Activated CD4-positive, alpha-beta T cell treated with anti-CD3 and anti-CD28 coated beads for 36 hours (primary cell): Measurements from ENCODE around the gene DTHD1. TPM values are rescaled to one million over a fixed set of nuclear protein-coding genes. Genes with fewer than 3 reads are reported as not detected.

Experiments
- ATAC-seq: fragments of 200-7000 bp; cut with Tn5 transposase; one replicate; pipeline ENCODE4 v1.10.0; 2021; ENCODE audit warnings: mild to moderate bottlenecking, moderate library complexity
- CTCF ChIA-PET: fragments of 350-600 bp; sonication (Branson Sonifier 250); formaldehyde crosslinking; loops from one replicate; lab custom pipeline; 2021; ENCODE audit warnings: antibody characterized with exemption; lab: Charles Lee
- POLR2A ChIA-PET: fragments of 350-600 bp; sonication (Branson Sonifier 250); formaldehyde crosslinking; loops from one replicate; lab custom pipeline; 2021; ENCODE audit warnings: antibody characterized with exemption, inconsistent platforms; lab: Charles Lee
- DNase-seq: peaks from one replicate; pipeline ENCODE4 v3.0.0-alpha.2; 2020
- H3K27ac Mint-ChIP-seq: one replicate; pipeline ENCODE4 v1.8.0; 2021; ENCODE audit warnings: mixed read lengths
- H3K27me3 Mint-ChIP-seq: one replicate; pipeline ENCODE4 v1.8.0; 2021; ENCODE audit warnings: mixed read lengths
- H3K36me3 Mint-ChIP-seq: one replicate; pipeline ENCODE4 v1.8.0; 2021; ENCODE audit warnings: low read depth, mixed read lengths
- H3K4me1 Mint-ChIP-seq: one replicate; pipeline ENCODE4 v1.8.0; 2021; ENCODE audit warnings: mixed read lengths
- H3K4me3 Mint-ChIP-seq: one replicate; pipeline ENCODE4 v1.8.0; 2021; ENCODE audit warnings: mild to moderate bottlenecking, moderate library complexity, mixed read lengths
- H3K9me3 Mint-ChIP-seq: one replicate; pipeline ENCODE4 v1.8.0; 2021; ENCODE audit warnings: low read depth, mixed read lengths
- intact Hi-C, 2 experiments: fragments of 100-400 bp; cut with DNase I in 1 of 2; cut with micrococcal nuclease in 1 of 2; formaldehyde crosslinking; loops; one replicate each; pipeline versions ENCODE4 v1.14.2 to v1.15.1; 2022 to 2024; cut with DNase I, micrococcal nuclease
- total RNA-seq, 2 experiments: library from RNA; stranded (reverse); gene quantifications; one replicate each; pipeline ENCODE4 v1.2.3, GENCODE V29; 2021

DTHD1 gene
- total RNA-seq, 2 experiments from 2014 or later, result 0.73 to 0.76 TPM

GRCh38 chr4:36374836-36375511 lies 93.6 kb downstream of the DTHD1 start:
- POLR2A ChIA-PET, result no interaction called here
- intact Hi-C loops, result no loop called here
- no peak overlapping the region for H3K27ac Mint-ChIP-seq
- H3K36me3 Mint-ChIP-seq, result no peaks in the 10 kb centered on the region
- CTCF ChIA-PET, result no interaction called here
- H3K4me1 Mint-ChIP-seq, result no peaks in the 10 kb centered on the region
- no peak overlapping the region for H3K4me3 Mint-ChIP-seq
- ATAC-seq (no peak), DNase-seq (no peak)
- no peaks in the 10 kb centered on the region for H3K27me3 Mint-ChIP-seq
- peaks cover 2% of the 10 kb centered on the region for H3K9me3 Mint-ChIP-seq

- Mint-ChIP-seq H3K9me3 (peaks cover under 1% of the 10 kb centered on the region), H3K27ac (peak overlapping the region; percentile 86), H3K36me3 (no peaks in the 10 kb centered on the region), H3K27me3 (no peaks in the 10 kb centered on the region), H3K4me3 (no peak overlapping the region), H3K4me1 (peaks cover 29% of the 10 kb centered on the region)
- ChIA-PET CTCF (interaction anchor here (0.6 to 1.9 kb wide), 4 partner anchors 10 to 1934 kb away, joined by 3 to 15 read pairs (median 5); no protein-coding TSS in a partner anchor), POLR2A (no interaction called here)
- DNase-seq, result peak; percentile 32
- ATAC-seq, result peak; percentile 97
- intact Hi-C loops, result no loop called here
Measured at GRCh38 chr4:36385951-36386571, 104.6 kb downstream of the DTHD1 start.

GRCh38 chr4:36386691-36387090 lies 105.3 kb downstream of the DTHD1 start:
- ChIA-PET POLR2A (no interaction called here), CTCF (interaction anchor here (1.0 to 1.9 kb wide), 4 partner anchors 10 to 54 kb away, joined by 3 to 15 read pairs (median 4); no protein-coding TSS in a partner anchor)
- Mint-ChIP-seq H3K36me3 (no peaks in the 10 kb centered on the region), H3K9me3 (no peaks in the 10 kb centered on the region), H3K27me3 (no peaks in the 10 kb centered on the region), H3K4me3 (no peak overlapping the region), H3K27ac (no peak overlapping the region), H3K4me1 (peaks cover 29% of the 10 kb centered on the region)
- no peak for DNase-seq
- no peak for ATAC-seq
- intact Hi-C loops, result no loop called here

GRCh38 chr4:36388710-36389109 lies 107.3 kb downstream of the DTHD1 start:
- Mint-ChIP-seq H3K9me3 (no peaks in the 10 kb centered on the region), H3K27ac (no peak overlapping the region), H3K27me3 (no peaks in the 10 kb centered on the region), H3K36me3 (no peaks in the 10 kb centered on the region), H3K4me1 (peaks cover 31% of the 10 kb centered on the region), H3K4me3 (no peak overlapping the region)
- intact Hi-C loops, result no loop called here
- POLR2A ChIA-PET, result no interaction called here
- DNase-seq (no peak), ATAC-seq (no peak)
- CTCF ChIA-PET, result interaction anchor here (0.6 to 1.5 kb wide), 2 partner anchors 13 to 378 kb away, joined by 3 to 5 read pairs; no protein-coding TSS in a partner anchor

GRCh38 chr4:36391411-36391810 lies 110.0 kb downstream of the DTHD1 start:
- DNase-seq, result no peak
- intact Hi-C loops, result loop anchor here (5.0 kb wide), 2 partner anchors 161 to 1741 kb away; no protein-coding TSS in a partner anchor
- H3K4me1 Mint-ChIP-seq, result peaks cover 29% of the 10 kb centered on the region
- H3K4me3 Mint-ChIP-seq, result no peak overlapping the region
- ChIA-PET CTCF (interaction anchor here (0.8 to 1.9 kb wide), 4 partner anchors 8 to 179 kb away, joined by 3 to 9 read pairs (median 3); no protein-coding TSS in a partner anchor), POLR2A (no interaction called here)
- no peaks in the 10 kb centered on the region for H3K36me3 Mint-ChIP-seq
- no peaks in the 10 kb centered on the region for H3K27me3 Mint-ChIP-seq
- no peak for ATAC-seq
- no peaks in the 10 kb centered on the region for H3K9me3 Mint-ChIP-seq
- no peak overlapping the region for H3K27ac Mint-ChIP-seq

- Mint-ChIP-seq H3K4me1 (peaks cover 24% of the 10 kb centered on the region), H3K27me3 (no peaks in the 10 kb centered on the region), H3K27ac (no peak overlapping the region), H3K36me3 (no peaks in the 10 kb centered on the region), H3K4me3 (no peak overlapping the region), H3K9me3 (no peaks in the 10 kb centered on the region)
- intact Hi-C loops, result loop anchor here (5.0 kb wide), 2 partner anchors 160 to 1740 kb away; no protein-coding TSS in a partner anchor
- ChIA-PET POLR2A (no interaction called here), CTCF (interaction anchor here (1.0 to 1.2 kb wide), 3 partner anchors 9 to 44 kb away, joined by 3 read pairs; no protein-coding TSS in a partner anchor)
- DNase-seq (no peak), ATAC-seq (no peak)
Measured at GRCh38 chr4:36392024-36392423, 110.6 kb downstream of the DTHD1 start.

GRCh38 chr4:36392916-36393315 lies 111.5 kb downstream of the DTHD1 start:
- no peaks in the 10 kb centered on the region for H3K9me3 Mint-ChIP-seq
- H3K27ac Mint-ChIP-seq, result no peak overlapping the region
- ATAC-seq (no peak), DNase-seq (no peak)
- peaks cover 20% of the 10 kb centered on the region for H3K4me1 Mint-ChIP-seq
- H3K27me3 Mint-ChIP-seq, result no peaks in the 10 kb centered on the region
- ChIA-PET CTCF (interaction anchor here (1.1 to 1.2 kb wide), 3 partner anchors 30 to 78 kb away, joined by 3 read pairs; no protein-coding TSS in a partner anchor), POLR2A (no interaction called here)
- H3K4me3 Mint-ChIP-seq, result no peak overlapping the region
- intact Hi-C loops, result loop anchor here (5.0 kb wide), 2 partner anchors 159 to 1739 kb away; no protein-coding TSS in a partner anchor
- H3K36me3 Mint-ChIP-seq, result no peaks in the 10 kb centered on the region

Other genes with a start within 250 kb of the DTHD1 start
- gene ARAP2, start 37.1 kb upstream of the DTHD1 start, total RNA-seq, result 10 to 100 TPM; 40.0 to 42.5 TPM